Duodenal mucosa (tissue), 2 donors: ENCODE data around the gene MEIS3.

Experiments used
- H3K27ac ChIP-seq: one replicate; pipeline ENCODE4 v1.7.0; 2013; ENCODE audit warnings: low read depth, low read length
- H3K27me3 ChIP-seq, 2 donors: one replicate each; pipeline ENCODE4 v1.7.0; 2013; ENCODE audit warnings: low read length in 2 of 2, control low read depth in 1 of 2; ENCODE audit not compliant: insufficient read depth in 2 of 2, control insufficient read depth in 1 of 2
- H3K36me3 ChIP-seq, 2 donors: one replicate each; pipeline ENCODE4 v1.7.0; 2013; ENCODE audit warnings: low read length in 2 of 2, control low read depth in 1 of 2; ENCODE audit not compliant: insufficient read depth in 2 of 2, control insufficient read depth in 1 of 2
- H3K4me1 ChIP-seq, 2 donors: one replicate each; pipeline ENCODE4 v1.7.0; 2013; ENCODE audit warnings: low read length in 2 of 2, control low read depth in 1 of 2; ENCODE audit not compliant: insufficient read depth in 2 of 2, control insufficient read depth in 1 of 2
- H3K4me3 ChIP-seq, 2 donors: one replicate each; pipeline ENCODE4 v1.7.0; 2013; ENCODE audit warnings: low read length in 2 of 2, low read depth in 1 of 2
- H3K9ac ChIP-seq, 2 donors: one replicate each; pipeline ENCODE4 v1.7.0; 2013; ENCODE audit warnings: low read length in 2 of 2, low read depth in 1 of 2
- H3K9me3 ChIP-seq, 2 donors: one replicate each; pipeline ENCODE4 v1.7.0; 2013; ENCODE audit warnings: low read length in 2 of 2, control low read depth in 1 of 2; ENCODE audit not compliant: control insufficient read depth in 1 of 2

The MEIS3 gene

GRCh38 chr19:47427241-47428176, 8.2 kb upstream of the MEIS3 start:
- Histone ChIP-seq H3K36me3 (no peaks in the 10 kb centered on the region), H3K9me3 (no peaks in the 10 kb centered on the region), H3K27ac (peak overlapping the region; percentile 22), H3K27me3 (peaks cover 31 to 44% of the 10 kb centered on the region in 2 donors), H3K4me1 (peaks cover 10 to 26% of the 10 kb centered on the region in 2 donors), H3K9ac (no peak overlapping the region), H3K4me3 (peak overlapping the region in 1 of 2 donors; percentile 2)

- Histone ChIP-seq H3K36me3 (no peaks in the 10 kb centered on the region), H3K27ac (no peak overlapping the region), H3K4me1 (peaks cover 6 to 14% of the 10 kb centered on the region in 2 donors), H3K9me3 (no peaks in the 10 kb centered on the region), H3K9ac (no peak overlapping the region), H3K27me3 (peaks cover 47 to 56% of the 10 kb centered on the region in 2 donors), H3K4me3 (no peak overlapping the region)
These were observed 4.0 kb upstream of the MEIS3 start for GRCh38 chr19:47423203-47423882.

- no peaks in the 10 kb centered on the region for H3K36me3 ChIP-seq
- no peak overlapping the region for H3K27ac ChIP-seq
- H3K4me1 ChIP-seq, result peaks cover 6 to 12% of the 10 kb centered on the region in 2 donors
- peaks cover 54 to 63% of the 10 kb centered on the region in 2 donors for H3K27me3 ChIP-seq
- no peak overlapping the region for H3K9ac ChIP-seq
- H3K4me3 ChIP-seq, result no peak overlapping the region
- H3K9me3 ChIP-seq, result no peaks in the 10 kb centered on the region
These were observed 3.3 kb upstream of the MEIS3 start for GRCh38 chr19:47422417-47423163.

- Histone ChIP-seq H3K36me3 (no peaks in the 10 kb centered on the region), H3K4me3 (no peak overlapping the region), H3K9me3 (no peaks in the 10 kb centered on the region), H3K27me3 (peaks cover 57 to 69% of the 10 kb centered on the region in 2 donors), H3K4me1 (peaks cover 0 to 8% of the 10 kb centered on the region in 2 donors), H3K9ac (no peak overlapping the region), H3K27ac (no peak overlapping the region)
These were observed 2.6 kb upstream of the MEIS3 start for GRCh38 chr19:47421844-47422395.

- H3K27me3 ChIP-seq, result peaks cover 61 to 75% of the 10 kb centered on the region in 2 donors
- H3K4me3 ChIP-seq, result no peak overlapping the region
- H3K9ac ChIP-seq, result no peak overlapping the region
- peaks cover 0 to 8% of the 10 kb centered on the region in 2 donors for H3K4me1 ChIP-seq
- H3K27ac ChIP-seq, result no peak overlapping the region
- H3K9me3 ChIP-seq, result no peaks in the 10 kb centered on the region
- no peaks in the 10 kb centered on the region for H3K36me3 ChIP-seq
These were observed 2.0 kb upstream of the MEIS3 start for GRCh38 chr19:47421244-47421786.

GRCh38 chr19:47419789-47420188, 462 bp upstream of the MEIS3 start:
- Histone ChIP-seq H3K9me3 (no peaks in the 10 kb centered on the region), H3K4me3 (no peak overlapping the region), H3K27me3 (peaks cover 67 to 80% of the 10 kb centered on the region in 2 donors), H3K27ac (no peak overlapping the region), H3K36me3 (no peaks in the 10 kb centered on the region), H3K9ac (no peak overlapping the region), H3K4me1 (peaks cover 0 to 8% of the 10 kb centered on the region in 2 donors)

- H3K9me3 ChIP-seq, result no peaks in the 10 kb centered on the region
- H3K27ac ChIP-seq, result no peak overlapping the region
- peaks cover 0 to 8% of the 10 kb centered on the region in 2 donors for H3K4me1 ChIP-seq
- H3K36me3 ChIP-seq, result no peaks in the 10 kb centered on the region
- H3K4me3 ChIP-seq, result peak overlapping the region in 1 of 2 donors; percentile 54
- H3K9ac ChIP-seq, result no peak overlapping the region
- peaks cover 68 to 72% of the 10 kb centered on the region in 2 donors for H3K27me3 ChIP-seq
These were observed 666 bp downstream of the MEIS3 start for GRCh38 chr19:47418692-47419029.

GRCh38 chr19:47417746-47418691, 1.3 kb downstream of the MEIS3 start:
- Histone ChIP-seq H3K4me1 (peaks cover 0 to 8% of the 10 kb centered on the region in 2 donors), H3K36me3 (no peaks in the 10 kb centered on the region), H3K27ac (no peak overlapping the region), H3K4me3 (peak overlapping the region; percentile 10 to 20), H3K9ac (no peak overlapping the region), H3K9me3 (no peaks in the 10 kb centered on the region), H3K27me3 (peaks cover 61 to 66% of the 10 kb centered on the region in 2 donors)
